Tibial artery (tissue), 4 donors: ENCODE measurements around the gene GAMT.
"Not testable (repeated sequence)": the region's sequence is repeated elsewhere in the genome, so short reads cannot be mapped to it uniquely, and the experiment has no call there.

Experiments used
- DNase-seq, 2 donors: peaks; one replicate each; pipeline ENCODE4 v3.0.0-alpha.2; 2019
- H3K27ac ChIP-seq, 2 donors: fragments of 200-600 bp; sonication (generic) in 1 of 2; 1 replicate in 1 of 2; 2 replicates in 1 of 2; pipeline ENCODE4 v1.5.1; 2018 to 2019; ENCODE audit warnings: mild to moderate bottlenecking in 1 of 2
- H3K27me3 ChIP-seq, 2 donors: fragments of 200-600 bp; sonication (generic) in 1 of 2; one replicate each; pipeline versions ENCODE4 v1.5.1 to v1.6.0; 2016 to 2019
- H3K36me3 ChIP-seq, 3 donors: fragments of 200-600 bp; sonication (generic) in 2 of 3; one replicate each; pipeline ENCODE4 v1.5.1; 2016 to 2019; ENCODE audit warnings: mild to moderate bottlenecking in 2 of 3
- H3K4me1 ChIP-seq, 4 donors: fragments of 200-600 bp; sonication (generic) in 2 of 4; 1 replicate in 3 of 4; 2 replicates in 1 of 4; pipeline ENCODE4 v1.5.1; 2016 to 2019
- H3K4me3 ChIP-seq, 2 donors: fragments of 200-600 bp; sonication (generic) in 1 of 2; 1 replicate in 1 of 2; 2 replicates in 1 of 2; pipeline ENCODE4 v1.5.1; 2018 to 2019; ENCODE audit warnings: mild to moderate bottlenecking in 2 of 2
- H3K9me3 ChIP-seq, 3 donors: fragments of 200-600 bp; sonication (generic) in 1 of 3; one replicate each; pipeline ENCODE4 v1.5.1; 2016 to 2019
- intact Hi-C: fragments of 100-400 bp; cut with DNase I; formaldehyde crosslinking; loops from one replicate; pipeline ENCODE4 v1.15.0; 2023; ENCODE audit warnings: low total_unique reads
- TF ChIP-seq, protein P1 (sequence below), 2 experiments: fragments of 200-600 bp in 1 of 2; fragments of 450-650 bp in 1 of 2; IDR thresholded peaks; one replicate each; pipeline ENCODE4 v1.5.1; 2017 to 2019; ENCODE audit warnings: antibody characterized with exemption in 2 of 2, mild to moderate bottlenecking in 1 of 2, moderate library complexity in 1 of 2

GAMT gene

DNA sequence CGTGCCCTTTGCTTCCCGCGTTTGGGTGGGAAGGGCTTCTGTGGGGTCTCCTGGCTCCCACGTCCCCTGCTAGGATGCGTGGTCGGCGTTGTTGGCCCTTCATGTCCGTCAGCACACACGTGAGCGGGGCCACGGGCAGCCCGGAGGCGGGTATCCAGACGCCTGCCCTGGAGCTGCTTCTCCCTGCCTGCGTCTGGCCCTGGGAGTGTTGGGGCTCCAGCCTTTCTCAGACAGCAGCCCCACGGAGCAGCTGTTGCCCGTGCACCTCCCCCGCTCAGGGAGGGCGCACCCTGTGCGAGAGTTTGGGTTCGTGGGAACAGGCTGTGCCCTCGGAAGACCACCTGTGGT, 20.6 kb upstream of the GAMT start:
- Histone ChIP-seq H3K27ac (no peak overlapping the region), H3K27me3 (no peaks in the 10 kb centered on the region), H3K4me3 (no peak overlapping the region), H3K4me1 (peaks cover 3 to 16% (median 10%) of the 10 kb centered on the region in 4 donors), H3K36me3 (peaks cover 66 to 95% (median 89%) of the 10 kb centered on the region in 3 donors), H3K9me3 (no peaks in the 10 kb centered on the region)
- intact Hi-C loops, result no loop called here
- DNase-seq, result no peak
- TF ChIP-seq, protein P1, sequence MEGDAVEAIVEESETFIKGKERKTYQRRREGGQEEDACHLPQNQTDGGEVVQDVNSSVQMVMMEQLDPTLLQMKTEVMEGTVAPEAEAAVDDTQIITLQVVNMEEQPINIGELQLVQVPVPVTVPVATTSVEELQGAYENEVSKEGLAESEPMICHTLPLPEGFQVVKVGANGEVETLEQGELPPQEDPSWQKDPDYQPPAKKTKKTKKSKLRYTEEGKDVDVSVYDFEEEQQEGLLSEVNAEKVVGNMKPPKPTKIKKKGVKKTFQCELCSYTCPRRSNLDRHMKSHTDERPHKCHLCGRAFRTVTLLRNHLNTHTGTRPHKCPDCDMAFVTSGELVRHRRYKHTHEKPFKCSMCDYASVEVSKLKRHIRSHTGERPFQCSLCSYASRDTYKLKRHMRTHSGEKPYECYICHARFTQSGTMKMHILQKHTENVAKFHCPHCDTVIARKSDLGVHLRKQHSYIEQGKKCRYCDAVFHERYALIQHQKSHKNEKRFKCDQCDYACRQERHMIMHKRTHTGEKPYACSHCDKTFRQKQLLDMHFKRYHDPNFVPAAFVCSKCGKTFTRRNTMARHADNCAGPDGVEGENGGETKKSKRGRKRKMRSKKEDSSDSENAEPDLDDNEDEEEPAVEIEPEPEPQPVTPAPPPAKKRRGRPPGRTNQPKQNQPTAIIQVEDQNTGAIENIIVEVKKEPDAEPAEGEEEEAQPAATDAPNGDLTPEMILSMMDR (IDR thresholded peaks at IDR 0.05), result no peak

DNA sequence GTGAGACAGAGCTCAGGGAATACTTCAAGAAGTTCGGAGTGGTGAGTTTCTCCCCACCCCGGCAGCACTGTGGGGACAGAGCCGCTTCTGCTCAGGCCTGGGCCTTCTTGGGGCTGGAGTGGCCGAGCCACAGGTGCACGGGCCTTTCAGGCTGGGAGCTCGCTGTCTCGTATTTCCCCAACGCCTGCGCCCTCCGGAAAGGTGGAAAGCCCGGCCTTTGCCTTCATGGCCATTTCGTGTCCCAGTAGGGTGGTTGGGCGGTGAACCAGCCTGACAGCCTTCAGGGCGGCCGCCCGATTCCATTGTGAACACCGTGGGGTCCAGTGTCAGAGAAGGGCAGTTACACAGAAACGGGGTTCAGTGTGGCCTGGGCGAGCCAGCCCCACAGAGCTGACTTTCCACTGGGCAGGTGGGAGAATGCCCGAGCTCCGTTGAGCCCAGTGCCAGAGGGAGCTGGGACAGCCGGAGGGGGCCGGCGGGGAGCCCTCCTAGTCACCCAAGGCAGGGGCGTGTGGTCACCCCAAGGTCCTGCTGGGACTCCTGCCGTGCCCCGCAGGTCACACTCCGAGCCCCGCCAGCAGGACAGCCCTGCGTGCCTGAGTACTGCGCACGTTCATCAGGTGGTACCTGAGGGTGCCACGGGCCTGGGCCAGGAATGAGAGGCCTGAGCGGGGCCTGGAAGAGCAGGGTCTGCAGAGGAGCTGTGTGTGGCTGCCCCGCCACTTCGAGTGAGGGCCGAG, 20.0 kb upstream of the GAMT start:
- peaks cover 66 to 91% (median 84%) of the 10 kb centered on the region in 3 donors for H3K36me3 ChIP-seq

DNA sequence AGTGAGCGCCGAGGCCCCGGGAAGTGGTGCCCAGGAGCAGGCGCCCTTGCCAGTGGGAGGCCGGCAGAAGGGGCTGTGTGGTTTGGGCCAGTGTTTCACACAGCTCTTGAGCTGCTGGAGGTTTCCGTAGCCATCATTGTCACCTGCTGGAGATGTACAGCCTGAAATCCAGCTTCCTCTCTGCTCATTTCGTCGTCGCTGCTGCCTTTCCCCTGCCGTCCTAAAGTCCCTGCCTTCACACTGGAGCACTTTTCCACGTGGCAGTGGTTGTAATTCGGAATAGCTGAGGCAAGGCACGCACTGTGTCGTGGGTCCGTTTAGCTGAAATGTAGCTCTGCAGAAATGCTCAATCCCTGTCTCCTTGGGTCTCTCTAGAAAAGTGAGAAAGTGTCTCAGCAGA, 19.2 kb upstream of the GAMT start:
- Histone ChIP-seq H3K4me3 (no peak overlapping the region), H3K4me1 (peaks cover 8 to 29% (median 24%) of the 10 kb centered on the region in 4 donors), H3K27me3 (no peaks in the 10 kb centered on the region), H3K9me3 (no peaks in the 10 kb centered on the region), H3K36me3 (peaks cover 61 to 83% (median 76%) of the 10 kb centered on the region in 3 donors), H3K27ac (no peak overlapping the region)
- DNase-seq, result no peak
- TF ChIP-seq, protein P1 (IDR thresholded peaks at IDR 0.05), result no peak
- intact Hi-C loops, result no loop called here

More for the DNA sequence above, 20.0 kb upstream of the GAMT start:
- H3K27ac ChIP-seq, result no peak overlapping the region
- no peak for DNase-seq
- no peak overlapping the region for H3K4me3 ChIP-seq
- no peaks in the 10 kb centered on the region for H3K27me3 ChIP-seq
- H3K9me3 ChIP-seq, result no peaks in the 10 kb centered on the region
- TF ChIP-seq, protein P1 (IDR thresholded peaks at IDR 0.05), result no peak
- intact Hi-C loops, result no loop called here
- peaks cover 8 to 21% (median 16%) of the 10 kb centered on the region in 4 donors for H3K4me1 ChIP-seq

DNA sequence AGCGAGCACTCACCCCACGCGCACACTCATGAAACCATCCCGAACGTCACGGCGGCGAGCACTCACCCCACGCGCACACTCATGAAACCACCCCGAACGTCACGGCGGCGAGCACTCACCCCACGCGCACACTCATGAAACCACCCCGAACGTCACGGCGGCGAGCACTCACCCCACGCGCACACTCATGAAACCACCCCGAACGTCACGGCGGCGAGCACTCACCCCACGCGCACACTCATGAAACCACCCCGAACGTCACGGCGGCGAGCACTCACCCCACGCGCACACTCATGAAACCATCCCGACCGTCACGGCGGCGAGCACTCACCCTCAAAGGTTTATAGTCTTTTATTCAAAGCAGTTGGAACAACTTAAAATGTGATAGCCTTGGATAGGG, 18.7 kb upstream of the GAMT start:
- H3K27me3 ChIP-seq, DNase-seq, H3K4me3 ChIP-seq, intact Hi-C loops, H3K27ac ChIP-seq, H3K9me3 ChIP-seq: not testable (repeated sequence)
- peaks cover 8 to 34% (median 28%) of the 10 kb centered on the region in 4 donors for H3K4me1 ChIP-seq
- peaks cover 56 to 78% (median 71%) of the 10 kb centered on the region in 3 donors for H3K36me3 ChIP-seq

DNA sequence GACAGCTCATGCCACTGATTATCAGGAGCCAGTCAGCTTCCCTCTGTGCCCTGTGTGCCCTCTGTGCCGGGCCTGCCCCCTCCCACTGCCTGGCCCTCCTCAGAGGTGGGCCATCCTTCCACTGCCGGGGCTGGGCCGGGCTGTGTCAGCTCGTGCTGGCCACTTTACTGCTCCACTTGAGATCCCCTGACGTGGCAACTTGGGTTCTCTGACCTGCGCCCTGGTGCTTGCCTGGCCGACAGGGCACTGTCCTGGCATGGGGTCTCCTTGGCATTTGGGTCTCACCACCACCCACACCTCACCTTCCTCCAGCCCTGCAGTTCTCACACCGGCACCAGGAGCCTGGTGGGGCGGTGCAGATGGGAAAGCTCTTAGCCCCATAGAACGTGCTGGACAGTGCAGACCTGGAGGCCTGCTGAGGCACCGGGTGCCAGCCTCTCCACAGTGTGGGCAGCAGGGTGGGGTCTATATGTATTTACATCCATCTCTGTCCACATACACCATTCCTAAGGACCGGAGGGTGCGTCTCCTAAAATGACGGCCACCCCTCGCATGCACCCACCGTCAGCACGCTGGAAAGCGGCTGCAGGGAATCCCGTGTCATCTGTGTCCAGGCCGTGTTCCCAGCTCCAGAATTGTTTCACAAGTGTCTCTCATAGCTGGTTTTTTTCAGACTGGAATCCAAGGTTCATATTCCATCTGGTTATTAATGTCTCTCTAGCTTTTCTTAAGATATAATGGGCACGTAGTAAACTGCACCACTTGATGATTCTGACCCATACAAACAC, 17.8 kb upstream of the GAMT start:
- Histone ChIP-seq H3K4me3 (no peak overlapping the region), H3K9me3 (no peaks in the 10 kb centered on the region), H3K36me3 (peaks cover 49 to 68% (median 61%) of the 10 kb centered on the region in 3 donors), H3K4me1 (peaks cover 8 to 38% (median 32%) of the 10 kb centered on the region in 4 donors), H3K27ac (no peak overlapping the region), H3K27me3 (no peaks in the 10 kb centered on the region)
- intact Hi-C loops, result no loop called here
- TF ChIP-seq, protein P1 (IDR thresholded peaks at IDR 0.05), result no peak
- DNase-seq, result no peak

DNA sequence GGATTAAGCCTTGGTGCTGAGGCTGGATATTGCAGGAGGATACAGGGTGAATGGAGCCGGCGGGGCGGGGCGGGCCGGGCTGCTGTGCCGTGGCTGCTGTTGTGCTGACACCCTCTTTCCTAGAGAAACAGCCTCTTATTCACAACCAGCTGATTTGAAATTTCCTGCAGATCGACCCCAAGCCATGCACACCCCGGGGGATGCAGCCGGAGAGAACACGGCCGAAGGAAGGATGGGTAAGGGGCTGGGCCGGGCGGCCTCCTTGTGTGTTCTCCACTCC, 17.1 kb upstream of the GAMT start:
- Histone ChIP-seq H3K27ac (no peak overlapping the region), H3K9me3 (no peaks in the 10 kb centered on the region), H3K4me1 (peaks cover 8 to 41% (median 33%) of the 10 kb centered on the region in 4 donors), H3K27me3 (no peaks in the 10 kb centered on the region), H3K36me3 (peaks cover 42 to 61% (median 57%) of the 10 kb centered on the region in 3 donors), H3K4me3 (no peak overlapping the region)
- intact Hi-C loops, result no loop called here
- no peak for DNase-seq
- TF ChIP-seq, protein P1 (IDR thresholded peaks at IDR 0.05), result no peak
